HG02938 (cell line): Measurements from ENCODE around the gene REPS1.
"Not testable (repeated sequence)": the region's sequence is repeated elsewhere in the genome, so short reads cannot be mapped to it uniquely, and the experiment has no call there.

Source experiments
- ATAC-seq: cut with Tn5 transposase; IDR thresholded peaks from one replicate; pipeline ENCODE4 v1.9.1; 2021; ENCODE audit warnings: mild to moderate bottlenecking, moderate library complexity; ENCODE audit not compliant: unreplicated experiment

REPS1 gene, protein sequence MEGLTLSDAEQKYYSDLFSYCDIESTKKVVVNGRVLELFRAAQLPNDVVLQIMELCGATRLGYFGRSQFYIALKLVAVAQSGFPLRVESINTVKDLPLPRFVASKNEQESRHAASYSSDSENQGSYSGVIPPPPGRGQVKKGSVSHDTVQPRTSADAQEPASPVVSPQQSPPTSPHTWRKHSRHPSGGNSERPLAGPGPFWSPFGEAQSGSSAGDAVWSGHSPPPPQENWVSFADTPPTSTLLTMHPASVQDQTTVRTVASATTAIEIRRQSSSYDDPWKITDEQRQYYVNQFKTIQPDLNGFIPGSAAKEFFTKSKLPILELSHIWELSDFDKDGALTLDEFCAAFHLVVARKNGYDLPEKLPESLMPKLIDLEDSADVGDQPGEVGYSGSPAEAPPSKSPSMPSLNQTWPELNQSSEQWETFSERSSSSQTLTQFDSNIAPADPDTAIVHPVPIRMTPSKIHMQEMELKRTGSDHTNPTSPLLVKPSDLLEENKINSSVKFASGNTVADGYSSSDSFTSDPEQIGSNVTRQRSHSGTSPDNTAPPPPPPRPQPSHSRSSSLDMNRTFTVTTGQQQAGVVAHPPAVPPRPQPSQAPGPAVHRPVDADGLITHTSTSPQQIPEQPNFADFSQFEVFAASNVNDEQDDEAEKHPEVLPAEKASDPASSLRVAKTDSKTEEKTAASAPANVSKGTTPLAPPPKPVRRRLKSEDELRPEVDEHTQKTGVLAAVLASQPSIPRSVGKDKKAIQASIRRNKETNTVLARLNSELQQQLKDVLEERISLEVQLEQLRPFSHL

GRCh38 chr6:138987643-138988468 is at the start of gene REPS1:
REPS1 (minus strand) TSS chr6:138988253; CDS start chr6:138987682, 571 bp downstream.
- peak; percentile 90 for ATAC-seq

DNA sequence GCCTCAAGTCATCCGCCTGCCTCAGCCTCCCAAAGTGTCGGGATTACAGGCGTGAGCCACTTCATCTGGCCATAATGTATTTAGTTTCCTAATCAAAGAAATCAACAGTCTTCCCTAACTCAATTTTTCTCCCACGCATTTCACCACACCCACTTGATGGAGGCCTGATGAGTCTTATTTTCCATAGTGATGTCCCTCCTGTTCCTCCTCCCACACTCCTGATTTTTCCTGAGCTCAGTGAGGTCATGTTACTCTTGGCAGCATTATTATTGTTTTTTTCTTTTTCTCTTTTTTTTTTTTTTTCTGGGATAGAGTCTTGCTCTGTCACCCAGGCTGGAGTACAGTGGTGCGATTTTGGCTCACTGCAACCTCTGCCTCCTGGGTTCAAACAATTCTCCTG is 49.4 kb upstream of the REPS1 start:
- no peak for ATAC-seq

DNA sequence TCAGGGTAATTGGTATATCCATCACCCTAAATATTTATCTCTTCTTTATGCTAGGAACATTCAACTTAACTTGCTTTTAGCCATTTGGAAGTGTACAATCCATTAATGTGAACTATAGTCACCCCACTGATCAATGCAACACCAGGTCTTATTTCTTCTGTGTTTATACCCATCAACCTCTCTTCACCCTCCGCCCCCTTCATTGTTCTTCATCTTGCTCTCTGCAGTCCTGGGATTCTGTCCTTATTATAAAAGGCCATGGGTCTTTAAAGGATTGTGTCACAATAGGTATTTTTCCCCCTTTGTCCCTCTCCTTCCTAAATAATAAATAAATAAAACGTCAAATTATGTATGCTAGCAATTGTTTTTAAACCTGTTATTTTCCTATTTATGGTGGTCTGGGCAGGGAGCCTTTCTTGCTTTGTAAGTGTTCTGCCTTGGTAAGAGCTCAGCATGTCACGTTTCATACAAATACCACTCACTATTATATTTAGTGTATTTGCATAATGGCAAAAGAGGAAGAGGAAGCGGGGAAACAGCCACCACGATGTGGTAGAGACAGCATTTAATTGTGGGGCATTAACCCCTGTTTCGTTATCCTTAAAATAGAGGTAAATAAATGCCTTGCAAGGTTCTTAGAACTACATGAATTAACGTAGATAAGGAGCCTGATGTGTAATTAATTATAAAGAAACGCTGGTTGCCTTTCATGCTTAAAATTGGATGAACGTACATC is 42.3 kb upstream of the REPS1 start:
- ATAC-seq, result peak; percentile 56

DNA sequence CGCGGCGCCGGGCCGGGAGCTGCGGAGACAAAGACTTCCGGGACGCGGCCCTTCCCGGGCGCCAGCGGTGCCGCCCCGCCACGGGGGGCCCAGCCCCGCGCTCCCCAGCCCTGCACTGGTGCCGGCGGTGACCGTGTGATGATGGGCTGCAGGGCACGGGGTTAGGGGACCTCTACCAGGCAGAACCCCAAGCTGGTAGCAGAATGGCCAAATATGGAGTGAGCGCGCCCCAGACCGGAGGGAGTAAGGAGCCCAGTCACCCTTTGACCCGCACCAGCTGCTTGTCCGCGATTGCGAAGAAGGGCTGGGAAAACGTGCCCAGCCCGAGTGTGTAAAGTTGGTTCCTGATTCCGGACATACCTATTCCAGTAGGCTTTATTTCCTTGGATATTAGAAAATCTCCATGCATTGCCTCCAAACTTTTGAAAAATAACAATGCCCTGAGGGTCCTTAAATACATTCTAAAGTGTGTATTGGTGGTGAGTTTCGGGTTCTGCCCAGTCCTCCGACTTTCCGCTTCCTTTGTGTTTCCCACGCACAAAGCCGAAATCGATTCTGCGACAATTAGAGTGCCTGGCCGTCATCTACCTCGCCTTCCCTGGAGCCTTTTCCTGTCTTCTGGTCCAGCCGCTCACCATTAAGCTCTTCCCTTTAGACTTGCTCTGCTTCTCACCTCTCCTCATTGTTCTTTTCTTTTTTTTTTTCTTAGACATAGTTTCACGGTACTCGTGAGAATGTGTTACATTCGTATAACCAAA is 41.6 kb upstream of the REPS1 start:
- ATAC-seq, result peak; percentile 32

GRCh38 chr6:139028658-139029469 is 40.8 kb upstream of the REPS1 start, which contains the start of gene ABRACL:
ABRACL (plus strand) TSS chr6:139028745; CDS start chr6:139034161, 5,416 bp downstream.
- peak; percentile 47 for ATAC-seq

DNA sequence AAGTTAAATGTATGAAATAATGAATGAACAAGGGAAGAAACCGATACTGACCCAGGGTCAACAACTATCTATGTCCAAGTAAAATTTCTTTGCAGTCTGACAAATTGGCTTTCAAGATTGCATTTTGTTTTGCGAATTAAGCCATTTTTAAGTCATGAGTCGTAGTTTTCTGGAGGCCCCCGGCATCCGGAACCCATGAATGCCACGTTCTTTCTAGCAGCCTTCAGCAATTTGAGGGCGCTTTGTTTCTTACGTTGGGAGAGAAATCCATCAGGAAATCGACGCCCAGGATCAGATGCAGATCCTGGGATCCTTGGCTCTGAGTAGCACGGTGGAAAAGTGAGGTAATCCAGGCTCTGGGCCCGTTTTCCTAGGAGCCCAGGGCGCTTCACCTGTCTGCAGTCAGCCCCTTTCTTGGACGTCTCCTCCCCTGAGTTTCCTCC is 40.2 kb upstream of the REPS1 start:
- peak; percentile 3 for ATAC-seq

GRCh38 chr6:139027620-139028182 is 39.6 kb upstream of the REPS1 start:
- peak; percentile 31 for ATAC-seq

DNA sequence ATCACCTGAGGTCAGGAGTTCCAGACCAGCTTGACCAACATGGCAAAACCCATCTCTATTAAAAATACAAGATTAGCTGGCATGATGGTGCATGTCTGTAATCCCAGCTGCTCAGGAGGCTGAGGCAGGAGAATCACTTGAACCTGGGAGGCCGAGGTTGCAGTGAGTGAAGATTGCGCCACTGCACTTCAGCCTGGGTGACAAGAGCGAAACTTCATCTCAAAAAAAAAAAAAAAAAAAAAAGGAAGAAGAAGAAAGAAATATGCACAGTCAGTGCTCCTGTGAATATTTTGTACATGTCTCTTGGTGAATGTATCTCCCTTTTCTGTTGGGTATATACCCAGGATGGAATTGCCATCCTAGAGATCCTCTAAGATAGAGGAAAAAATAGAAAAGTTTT is 37.4 kb upstream of the REPS1 start:
- not testable (repeated sequence) for ATAC-seq

DNA sequence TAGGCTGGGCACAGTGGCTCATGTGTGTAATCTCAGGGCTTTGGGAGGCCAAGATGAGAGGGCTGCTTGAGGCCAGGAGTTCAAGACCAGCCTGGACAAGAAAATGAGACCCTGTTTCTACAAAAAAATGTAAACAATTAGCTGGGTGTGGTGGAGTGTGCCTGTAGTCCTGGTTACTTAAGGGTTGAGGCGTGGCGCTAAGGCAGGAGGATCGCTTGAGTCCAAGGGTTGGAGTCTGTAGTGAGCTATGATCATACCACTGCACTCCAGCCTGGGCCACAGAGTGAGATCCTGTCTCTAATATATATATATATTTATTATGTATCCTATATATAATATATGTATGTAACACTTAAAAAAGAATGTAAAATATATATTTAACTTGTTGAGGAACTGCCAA is 32.6 kb upstream of the REPS1 start:
- ATAC-seq, result no peak

DNA sequence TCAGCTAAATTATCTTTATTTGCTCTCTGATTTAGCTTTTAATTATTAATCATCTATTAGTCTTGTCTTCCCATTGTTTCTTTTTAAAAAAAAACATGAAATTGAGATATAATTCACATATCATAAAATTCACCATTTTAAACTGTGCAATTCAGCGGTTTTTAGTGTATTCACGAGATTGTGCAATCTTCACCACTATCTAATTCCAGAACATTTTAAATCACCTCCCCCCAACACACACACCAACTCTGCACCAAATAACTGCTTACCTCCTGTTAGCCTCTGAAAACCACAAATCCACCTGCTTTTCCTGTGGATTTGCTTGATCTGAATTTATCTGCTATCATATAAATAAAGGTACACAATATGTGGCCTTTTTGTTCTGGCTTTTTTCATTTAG is 31.7 kb upstream of the REPS1 start:
- ATAC-seq, result no peak

GRCh38 chr6:139017227-139017626 is 29.2 kb upstream of the REPS1 start:
- ATAC-seq, result no peak

GRCh38 chr6:139016337-139017213 is 28.5 kb upstream of the REPS1 start:
- peak; percentile 89 for ATAC-seq

- no peak for ATAC-seq
These were observed 26.9 kb upstream of the REPS1 start for GRCh38 chr6:139014945-139015344.

DNA sequence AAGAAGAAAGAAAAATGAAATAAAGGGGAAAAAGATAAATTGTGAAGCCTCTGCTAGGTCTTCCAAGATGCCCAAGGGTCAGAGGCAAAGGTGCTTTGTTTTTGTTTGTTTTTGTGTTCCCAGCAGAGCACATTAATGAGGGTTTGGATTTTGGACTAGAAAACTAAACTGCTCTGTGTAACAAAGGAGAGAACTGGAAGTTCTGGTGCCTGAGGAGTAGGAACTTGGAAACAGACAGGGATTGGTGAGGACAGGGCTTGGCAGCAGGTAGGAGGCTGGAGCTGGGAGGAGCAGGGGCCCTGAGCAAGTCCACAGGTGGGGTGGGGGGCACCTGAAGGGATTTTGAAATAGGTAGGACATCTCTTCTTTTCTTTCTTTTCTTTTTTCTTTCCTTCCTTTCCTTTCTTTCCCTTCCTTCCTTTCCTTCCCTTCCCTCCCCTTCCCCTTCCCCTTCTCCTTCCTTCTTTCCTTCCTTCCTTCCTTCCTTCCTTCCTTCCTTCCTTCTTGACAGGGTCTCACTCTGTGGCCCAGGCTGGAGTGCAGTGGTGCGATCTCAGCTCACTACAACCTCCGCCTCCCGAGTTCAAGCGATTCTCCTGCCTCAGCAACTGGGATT is 25.2 kb upstream of the REPS1 start:
- ATAC-seq, result no peak

- ATAC-seq, result no peak
These were observed 23.9 kb upstream of the REPS1 start for GRCh38 chr6:139011980-139012379.

DNA sequence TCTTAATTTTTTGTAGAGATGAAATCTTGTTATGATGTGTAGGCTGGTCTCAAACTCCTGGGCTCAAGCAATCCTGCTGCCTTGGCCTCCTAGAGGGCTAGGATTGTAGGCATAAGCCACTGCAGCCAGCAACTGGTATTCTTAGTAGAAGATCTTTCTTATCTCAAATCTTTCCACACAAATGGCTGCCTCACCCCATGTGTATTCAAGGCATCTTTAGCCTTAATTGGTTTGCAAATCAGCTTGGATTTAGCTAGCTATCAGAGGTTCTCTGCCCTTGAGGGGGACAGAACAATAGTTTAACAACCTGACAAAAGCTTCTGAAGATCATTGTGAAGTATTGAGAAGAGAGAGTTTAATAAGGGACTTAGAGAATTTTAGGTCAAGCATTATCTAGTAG is 22.6 kb upstream of the REPS1 start:
- ATAC-seq, result no peak

GRCh38 chr6:139008117-139008516 is 20.1 kb upstream of the REPS1 start:
- ATAC-seq, result no peak
